ENCODE measurements around the gene AIMP2.

- TF ChIP-seq CTCF (IDR thresholded peaks at IDR 0.05; ENCODE audit: low read depth, low read length) (no peak), MAX (IDR thresholded peaks at IDR 0.05; ENCODE audit: low read depth, low read length) (no peak)
These were observed 48.5 kb downstream of the AIMP2 start for GRCh38 chr7:6057316-6058129.
